Measurements from ENCODE around the gene PLA2G12A. TPM values are rescaled to one million over a fixed set of nuclear protein-coding genes. Genes with fewer than 3 reads are reported as not detected.

PLA2G12A gene
- total RNA-seq, 1 donor from 2014 or later = 20.3 TPM

- TF ChIP-seq CTCF (conservative IDR thresholded peaks at IDR 0.05; ENCODE audit: low read depth, low read length) = no peak
- DNase-seq (ENCODE audit: low read depth) = no peak
- H3K4me3 ChIP-seq (ENCODE audit: low read depth, low read length) = no peak overlapping the region
These were observed 63.9 kb downstream of the PLA2G12A start for GRCh38 chr4:109665783-109666485.

- no peak for DNase-seq (ENCODE audit: low read depth)
- no peak for TF ChIP-seq CTCF (conservative IDR thresholded peaks at IDR 0.05; ENCODE audit: low read depth, low read length)
- H3K4me3 ChIP-seq (ENCODE audit: low read depth, low read length) = no peak overlapping the region
These were observed 67.1 kb downstream of the PLA2G12A start for GRCh38 chr4:109662771-109663170.

- no peak for TF ChIP-seq CTCF (conservative IDR thresholded peaks at IDR 0.05; ENCODE audit: low read depth, low read length)
- H3K4me3 ChIP-seq (ENCODE audit: low read depth, low read length) = no peak overlapping the region
These were observed 67.8 kb downstream of the PLA2G12A start for GRCh38 chr4:109662116-109662515.

More at GRCh38 chr4:109662116-109662515, 67.8 kb downstream of the PLA2G12A start:
- DNase-seq (ENCODE audit: low read depth) = no peak

Other genes with a start within 250 kb of the PLA2G12A start
- gene MCUB, start 169.8 kb downstream of the PLA2G12A start, total RNA-seq = 57.2 and 105 TPM in 2 replicates
- 59.7 and 74.7 TPM in 2 replicates for gene CASP6, start 26.6 kb downstream of the PLA2G12A start, total RNA-seq
- 2.6 and 5.8 TPM in 2 replicates for gene CFI, start 71.9 kb upstream of the PLA2G12A start, total RNA-seq
- gene GAR1, start 85.7 kb upstream of the PLA2G12A start, total RNA-seq = 12.7 and 27.7 TPM in 2 replicates
- not detected in 2 replicates for gene RRH, start 97.9 kb upstream of the PLA2G12A start, total RNA-seq
- under 0.01 TPM in 1 of 2 replicates, not detected in the other for gene LRIT3, start 118.0 kb upstream of the PLA2G12A start, total RNA-seq
- 0.36 and 0.46 TPM in 2 replicates for gene EGF, start 182.8 kb upstream of the PLA2G12A start, total RNA-seq

Measured in epithelial cell of proximal tubule (primary cell).